ENCODE data around the gene HNRNPAB.

Gene HNRNPAB

DNA sequence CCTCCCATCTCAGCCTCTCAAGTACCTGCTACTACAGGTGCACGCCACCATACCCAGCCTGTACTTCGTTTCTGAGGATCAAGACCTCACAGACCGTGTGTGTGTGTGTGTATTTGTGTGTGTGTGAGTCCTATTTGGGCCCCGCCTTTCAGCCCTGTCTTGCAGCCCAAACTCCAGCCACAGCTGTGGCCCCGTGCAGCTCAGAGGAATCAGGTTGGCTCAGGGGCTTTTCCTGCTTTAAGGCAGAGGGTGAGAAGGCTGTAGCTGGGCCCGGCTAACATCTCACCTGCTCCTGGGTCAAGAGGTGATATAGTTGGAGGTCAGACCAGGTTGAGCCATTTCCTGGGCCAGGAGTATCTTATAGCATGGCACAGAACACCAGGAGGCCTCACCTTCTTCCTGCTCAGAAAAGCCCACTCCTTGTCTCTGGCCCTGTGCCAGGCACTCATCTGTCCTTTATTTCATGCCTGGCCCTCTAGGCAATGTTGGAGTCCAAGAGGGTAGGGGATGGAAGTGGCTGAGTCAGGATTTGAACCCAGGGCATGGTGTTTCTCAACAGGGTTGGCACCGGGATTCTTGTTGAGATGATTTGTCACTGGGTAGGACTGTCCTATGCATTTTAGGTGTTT is 29.9 kb downstream of the HNRNPAB start:
- Histone ChIP-seq H3K36me3 (ENCODE audit: control insufficient read depth in 2 of 2, insufficient read depth in 1 of 2, low read length in 2 of 2) (peaks cover 5 to 25% of the 10 kb centered on the region in 2 experiments; a peak in 2 of 3 replicates), H3K4me1 (ENCODE audit: control insufficient read depth, insufficient read depth, low read length) (no peaks in the 10 kb centered on the region), H3K27ac (ENCODE audit: extremely low read depth, low read depth, low read length) (no peak overlapping the region), H3K4me3 (ENCODE audit: low read depth, low read length) (no peak overlapping the region), H3K9me3 (ENCODE audit: control insufficient read depth, insufficient read depth, low read depth, low read length) (no peaks in the 10 kb centered on the region)
- POLR2A ChIA-PET = no interaction called here
- CTCF ChIA-PET = interaction anchor here (0.6 to 1.4 kb wide), 19 partner anchors 10 to 1258 kb away, joined by 3 to 13 read pairs (median 4); no protein-coding TSS in a partner anchor
- TF ChIP-seq MEIS1 (CRISPR knock-in tag; IDR thresholded peaks at IDR 0.05; ENCODE audit: borderline replicate concordance) = no peak
- TF ChIP-seq ZNF37A (tag by site-specific recombination; IDR thresholded peaks at IDR 0.05) = no peak
- TF ChIP-seq, protein P1, sequence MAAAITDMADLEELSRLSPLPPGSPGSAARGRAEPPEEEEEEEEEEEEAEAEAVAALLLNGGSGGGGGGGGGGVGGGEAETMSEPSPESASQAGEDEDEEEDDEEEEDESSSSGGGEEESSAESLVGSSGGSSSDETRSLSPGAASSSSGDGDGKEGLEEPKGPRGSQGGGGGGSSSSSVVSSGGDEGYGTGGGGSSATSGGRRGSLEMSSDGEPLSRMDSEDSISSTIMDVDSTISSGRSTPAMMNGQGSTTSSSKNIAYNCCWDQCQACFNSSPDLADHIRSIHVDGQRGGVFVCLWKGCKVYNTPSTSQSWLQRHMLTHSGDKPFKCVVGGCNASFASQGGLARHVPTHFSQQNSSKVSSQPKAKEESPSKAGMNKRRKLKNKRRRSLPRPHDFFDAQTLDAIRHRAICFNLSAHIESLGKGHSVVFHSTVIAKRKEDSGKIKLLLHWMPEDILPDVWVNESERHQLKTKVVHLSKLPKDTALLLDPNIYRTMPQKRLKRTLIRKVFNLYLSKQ (tag by site-specific recombination; IDR thresholded peaks at IDR 0.05; ENCODE audit: borderline replicate concordance) = no peak
- TF ChIP-seq KLF10 (tag by site-specific recombination; IDR thresholded peaks at IDR 0.05) = no peak
- TF ChIP-seq ZNF23 (tag by site-specific recombination; IDR thresholded peaks at IDR 0.05; ENCODE audit: borderline replicate concordance) = no peak
- no peak for TF ChIP-seq ZNF664 (tag by site-specific recombination; IDR thresholded peaks at IDR 0.05)
- no peak for TF ChIP-seq ZNF501 (tag by site-specific recombination; IDR thresholded peaks at IDR 0.05)
- TF ChIP-seq ZNF366 (tag by site-specific recombination; conservative IDR thresholded peaks at IDR 0.05) = no peak
- no peak for TF ChIP-seq ZNF621 (tag by site-specific recombination; IDR thresholded peaks at IDR 0.05)
- TF ChIP-seq, protein P2, sequence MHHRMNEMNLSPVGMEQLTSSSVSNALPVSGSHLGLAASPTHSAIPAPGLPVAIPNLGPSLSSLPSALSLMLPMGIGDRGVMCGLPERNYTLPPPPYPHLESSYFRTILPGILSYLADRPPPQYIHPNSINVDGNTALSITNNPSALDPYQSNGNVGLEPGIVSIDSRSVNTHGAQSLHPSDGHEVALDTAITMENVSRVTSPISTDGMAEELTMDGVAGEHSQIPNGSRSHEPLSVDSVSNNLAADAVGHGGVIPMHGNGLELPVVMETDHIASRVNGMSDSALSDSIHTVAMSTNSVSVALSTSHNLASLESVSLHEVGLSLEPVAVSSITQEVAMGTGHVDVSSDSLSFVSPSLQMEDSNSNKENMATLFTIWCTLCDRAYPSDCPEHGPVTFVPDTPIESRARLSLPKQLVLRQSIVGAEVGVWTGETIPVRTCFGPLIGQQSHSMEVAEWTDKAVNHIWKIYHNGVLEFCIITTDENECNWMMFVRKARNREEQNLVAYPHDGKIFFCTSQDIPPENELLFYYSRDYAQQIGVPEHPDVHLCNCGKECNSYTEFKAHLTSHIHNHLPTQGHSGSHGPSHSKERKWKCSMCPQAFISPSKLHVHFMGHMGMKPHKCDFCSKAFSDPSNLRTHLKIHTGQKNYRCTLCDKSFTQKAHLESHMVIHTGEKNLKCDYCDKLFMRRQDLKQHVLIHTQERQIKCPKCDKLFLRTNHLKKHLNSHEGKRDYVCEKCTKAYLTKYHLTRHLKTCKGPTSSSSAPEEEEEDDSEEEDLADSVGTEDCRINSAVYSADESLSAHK (tag by site-specific recombination; IDR thresholded peaks at IDR 0.05) = no peak
- no peak for TF ChIP-seq ZBTB7A (tag by site-specific recombination; IDR thresholded peaks at IDR 0.05; ENCODE audit: low read depth)
- TF ChIP-seq HOXA7 (CRISPR knock-in tag; IDR thresholded peaks at IDR 0.05; ENCODE audit: borderline replicate concordance) = no peak

DNA sequence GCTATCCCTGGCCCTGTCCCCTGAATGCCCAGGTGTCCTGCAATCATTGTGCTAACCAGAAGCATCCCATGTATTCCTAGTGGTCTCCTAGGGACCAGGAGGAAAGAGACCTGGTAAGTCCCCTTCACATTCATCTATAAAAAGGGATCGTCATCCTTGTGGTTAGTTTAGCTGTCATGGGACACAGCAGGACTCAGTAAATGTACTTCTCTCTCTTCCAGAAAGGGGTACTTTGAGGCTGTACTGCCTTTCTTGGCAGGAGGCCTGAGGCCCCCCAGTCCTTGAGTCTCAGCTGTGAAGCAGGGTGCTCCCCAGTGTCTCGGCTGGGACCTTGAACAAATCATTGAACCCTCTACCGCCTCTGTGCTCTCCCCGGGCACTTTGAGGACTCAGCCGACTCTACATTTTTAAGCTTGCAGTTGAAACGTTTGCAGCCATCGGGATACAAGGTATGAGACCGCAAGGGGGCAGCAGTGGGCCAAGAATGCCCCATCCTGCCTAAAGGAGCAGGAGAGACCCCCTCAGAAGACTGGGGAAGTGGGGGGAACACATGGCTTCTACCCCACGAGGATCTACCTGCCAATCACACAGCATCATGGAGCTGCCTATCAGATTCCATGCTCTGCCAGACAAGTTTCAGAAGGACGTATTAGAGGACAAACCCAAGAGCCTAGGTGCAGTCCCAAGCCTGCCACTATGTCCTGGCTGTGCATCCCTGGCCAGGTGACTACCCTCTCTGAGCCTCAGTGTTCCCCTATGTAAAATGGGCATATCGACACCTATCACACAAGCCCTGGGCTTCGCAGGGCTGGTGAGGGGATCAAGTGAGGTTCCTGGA is 30.6 kb downstream of the HNRNPAB start:
- Histone ChIP-seq H3K36me3 (ENCODE audit: control insufficient read depth in 2 of 2, insufficient read depth in 1 of 2, low read length in 2 of 2) (peaks cover 4 to 17% of the 10 kb centered on the region in 2 experiments; a peak in 2 of 3 replicates), H3K4me3 (ENCODE audit: low read depth, low read length) (no peak overlapping the region), H3K27ac (ENCODE audit: extremely low read depth, low read depth, low read length) (no peak overlapping the region), H3K4me1 (ENCODE audit: control insufficient read depth, insufficient read depth, low read length) (no peaks in the 10 kb centered on the region), H3K9me3 (ENCODE audit: control insufficient read depth, insufficient read depth, low read depth, low read length) (no peaks in the 10 kb centered on the region)
- ChIA-PET CTCF (interaction anchor here (0.6 to 1.4 kb wide), 21 partner anchors 9 to 1687 kb away, joined by 3 to 13 read pairs (median 4); no protein-coding TSS in a partner anchor), POLR2A (no interaction called here)
- TF ChIP-seq ZIC2 (tag by site-specific recombination; IDR thresholded peaks at IDR 0.05) (0 out of 2 replicates have a peak, but pooled peaks have one; percentile 7), ZNF221 (tag by site-specific recombination; IDR thresholded peaks at IDR 0.05; ENCODE audit: borderline replicate concordance) (no peak), IKZF3 (tag by site-specific recombination; IDR thresholded peaks at IDR 0.05) (no peak), ZNF768 (tag by site-specific recombination; IDR thresholded peaks at IDR 0.05) (peak; percentile 99), ZBTB17 (tag by site-specific recombination; IDR thresholded peaks at IDR 0.05) (0 out of 2 replicates have a peak, but pooled peaks have one; percentile 10), ZBTB48 (tag by site-specific recombination; IDR thresholded peaks at IDR 0.05) (peak; percentile 87), ZNF501 (tag by site-specific recombination; IDR thresholded peaks at IDR 0.05) (no peak), GLIS1 (tag by site-specific recombination; IDR thresholded peaks at IDR 0.05) (peak; percentile 33; the same call in 1 of the 2 replicates), ZNF514 (tag by site-specific recombination; IDR thresholded peaks at IDR 0.05) (no peak), ZNF654 (tag by site-specific recombination; IDR thresholded peaks at IDR 0.05; ENCODE audit: low read depth) (peak; percentile 68), HOXD13 (CRISPR knock-in tag; IDR thresholded peaks at IDR 0.05; ENCODE audit: borderline replicate concordance) (no peak), MZF1 (tag by site-specific recombination; IDR thresholded peaks at IDR 0.05; ENCODE audit: borderline replicate concordance) (peak; percentile 47), SP7 (tag by site-specific recombination; IDR thresholded peaks at IDR 0.05) (0 out of 2 replicates have a peak, but pooled peaks have one; percentile 16)
- TF ChIP-seq, protein P3, sequence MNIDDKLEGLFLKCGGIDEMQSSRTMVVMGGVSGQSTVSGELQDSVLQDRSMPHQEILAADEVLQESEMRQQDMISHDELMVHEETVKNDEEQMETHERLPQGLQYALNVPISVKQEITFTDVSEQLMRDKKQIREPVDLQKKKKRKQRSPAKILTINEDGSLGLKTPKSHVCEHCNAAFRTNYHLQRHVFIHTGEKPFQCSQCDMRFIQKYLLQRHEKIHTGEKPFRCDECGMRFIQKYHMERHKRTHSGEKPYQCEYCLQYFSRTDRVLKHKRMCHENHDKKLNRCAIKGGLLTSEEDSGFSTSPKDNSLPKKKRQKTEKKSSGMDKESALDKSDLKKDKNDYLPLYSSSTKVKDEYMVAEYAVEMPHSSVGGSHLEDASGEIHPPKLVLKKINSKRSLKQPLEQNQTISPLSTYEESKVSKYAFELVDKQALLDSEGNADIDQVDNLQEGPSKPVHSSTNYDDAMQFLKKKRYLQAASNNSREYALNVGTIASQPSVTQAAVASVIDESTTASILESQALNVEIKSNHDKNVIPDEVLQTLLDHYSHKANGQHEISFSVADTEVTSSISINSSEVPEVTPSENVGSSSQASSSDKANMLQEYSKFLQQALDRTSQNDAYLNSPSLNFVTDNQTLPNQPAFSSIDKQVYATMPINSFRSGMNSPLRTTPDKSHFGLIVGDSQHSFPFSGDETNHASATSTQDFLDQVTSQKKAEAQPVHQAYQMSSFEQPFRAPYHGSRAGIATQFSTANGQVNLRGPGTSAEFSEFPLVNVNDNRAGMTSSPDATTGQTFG (tag by site-specific recombination; IDR thresholded peaks at IDR 0.05; ENCODE audit: borderline replicate concordance) = no peak
- TF ChIP-seq, protein P4, sequence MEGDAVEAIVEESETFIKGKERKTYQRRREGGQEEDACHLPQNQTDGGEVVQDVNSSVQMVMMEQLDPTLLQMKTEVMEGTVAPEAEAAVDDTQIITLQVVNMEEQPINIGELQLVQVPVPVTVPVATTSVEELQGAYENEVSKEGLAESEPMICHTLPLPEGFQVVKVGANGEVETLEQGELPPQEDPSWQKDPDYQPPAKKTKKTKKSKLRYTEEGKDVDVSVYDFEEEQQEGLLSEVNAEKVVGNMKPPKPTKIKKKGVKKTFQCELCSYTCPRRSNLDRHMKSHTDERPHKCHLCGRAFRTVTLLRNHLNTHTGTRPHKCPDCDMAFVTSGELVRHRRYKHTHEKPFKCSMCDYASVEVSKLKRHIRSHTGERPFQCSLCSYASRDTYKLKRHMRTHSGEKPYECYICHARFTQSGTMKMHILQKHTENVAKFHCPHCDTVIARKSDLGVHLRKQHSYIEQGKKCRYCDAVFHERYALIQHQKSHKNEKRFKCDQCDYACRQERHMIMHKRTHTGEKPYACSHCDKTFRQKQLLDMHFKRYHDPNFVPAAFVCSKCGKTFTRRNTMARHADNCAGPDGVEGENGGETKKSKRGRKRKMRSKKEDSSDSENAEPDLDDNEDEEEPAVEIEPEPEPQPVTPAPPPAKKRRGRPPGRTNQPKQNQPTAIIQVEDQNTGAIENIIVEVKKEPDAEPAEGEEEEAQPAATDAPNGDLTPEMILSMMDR (tag by site-specific recombination; IDR thresholded peaks at IDR 0.05) = peak; percentile 76

Measured in HEK293 (cell line).